Neuronal stem cell (in vitro differentiated cells): ENCODE results near the gene STARD9.

Experiments
- DNase-seq: peaks from one replicate; pipeline ENCODE4 v3.0.0-alpha.2; 2013; ENCODE audit warnings: low spot score
- H2AFZ ChIP-seq: one replicate; pipeline ENCODE4 v1.6.1; 2013; ENCODE audit warnings: mild to moderate bottlenecking, low read length, inconsistent platforms
- H2AK5ac ChIP-seq: 2 replicates; pipeline ENCODE4 v1.6.1; 2013; ENCODE audit warnings: low read depth, mild to moderate bottlenecking, inconsistent platforms, low read length, moderate library complexity, mixed read lengths
- H2BK120ac ChIP-seq: 2 replicates; pipeline ENCODE4 v1.6.1; 2013; ENCODE audit warnings: low read depth, mild to moderate bottlenecking, inconsistent platforms, low read length, moderate library complexity, mixed read lengths
- H2BK12ac ChIP-seq: one replicate; pipeline ENCODE4 v1.6.1; 2013; ENCODE audit warnings: low read length, inconsistent platforms
- H2BK15ac ChIP-seq: 2 replicates; pipeline ENCODE4 v1.6.1; 2013; ENCODE audit warnings: mild to moderate bottlenecking, low read length, inconsistent platforms, mixed read lengths
- H2BK5ac ChIP-seq: one replicate; pipeline ENCODE4 v1.6.1; 2013; ENCODE audit warnings: inconsistent platforms, mild to moderate bottlenecking, low read length, moderate library complexity
- H3K14ac ChIP-seq: one replicate; pipeline ENCODE4 v1.6.1; 2013; ENCODE audit warnings: low read length, inconsistent platforms
- H3K18ac ChIP-seq: 2 replicates; pipeline ENCODE4 v1.6.1; 2013; ENCODE audit warnings: low read length, inconsistent platforms
- H3K23ac ChIP-seq: 2 replicates; pipeline ENCODE4 v1.6.1; 2013; ENCODE audit warnings: low read depth, mild to moderate bottlenecking, mixed read lengths, low read length, inconsistent platforms; ENCODE audit not compliant: poor library complexity
- H3K27ac ChIP-seq: replicated peaks from 3 replicates; pipeline ENCODE4 v1.5.1; 2013; ENCODE audit warnings: low read length, inconsistent platforms
- H3K27me3 ChIP-seq, 3 experiments: 2 replicates each; pipeline ENCODE4 v1.6.1; 2013; ENCODE audit warnings: low read length in 3 of 3, mild to moderate bottlenecking in 2 of 3, inconsistent platforms in 1 of 3, low read depth in 1 of 3, mixed read lengths in 1 of 3, moderate library complexity in 1 of 3; ENCODE audit not compliant: control insufficient read depth in 3 of 3, insufficient read depth in 3 of 3
- H3K36me3 ChIP-seq, 2 donors: replicated peaks in 1 of 2; 2 replicates each; pipeline ENCODE4 v1.6.1; 2013; ENCODE audit warnings: low read length in 2 of 2; ENCODE audit not compliant: control insufficient read depth in 2 of 2, insufficient read depth in 2 of 2
- H3K4ac ChIP-seq: 2 replicates; pipeline ENCODE4 v1.6.1; 2013; ENCODE audit warnings: inconsistent platforms, mild to moderate bottlenecking, low read length, moderate library complexity
- H3K4me1 ChIP-seq, 2 donors: 1 replicate in 1 of 2; 2 replicates in 1 of 2; pipeline ENCODE4 v1.6.1; 2013; ENCODE audit warnings: low read length in 2 of 2, low read depth in 1 of 2; ENCODE audit not compliant: control insufficient read depth in 2 of 2, insufficient read depth in 1 of 2
- H3K4me2 ChIP-seq: one replicate; pipeline ENCODE4 v1.6.1; 2013; ENCODE audit warnings: mild to moderate bottlenecking, low read length, inconsistent platforms; ENCODE audit not compliant: insufficient read depth, poor library complexity, severe bottlenecking
- H3K4me3 ChIP-seq, 2 donors: 2 replicates each; pipeline ENCODE4 v1.5.1; 2013; ENCODE audit warnings: low read length in 2 of 2, mild to moderate bottlenecking in 2 of 2, inconsistent platforms in 1 of 2, moderate library complexity in 1 of 2
- H3K79me1 ChIP-seq: one replicate; pipeline ENCODE4 v1.6.1; 2013; ENCODE audit warnings: low read depth, mild to moderate bottlenecking, inconsistent platforms, low read length, moderate library complexity
- H3K9ac ChIP-seq: one replicate; pipeline ENCODE4 v1.6.1; 2013; ENCODE audit warnings: mild to moderate bottlenecking, low read depth, low read length, inconsistent platforms; ENCODE audit not compliant: poor library complexity
- H3K9me3 ChIP-seq, 2 donors: replicated peaks in 1 of 2; 2 replicates each; pipeline versions ENCODE3 to v1.6.1; 2013; ENCODE audit warnings: low read length in 2 of 2, mild to moderate bottlenecking in 2 of 2, inconsistent platforms in 1 of 2, low read depth in 1 of 2, mixed read lengths in 1 of 2, moderate library complexity in 1 of 2; ENCODE audit not compliant: control insufficient read depth in 2 of 2, insufficient read depth in 1 of 2
- H4K8ac ChIP-seq: one replicate; pipeline ENCODE4 v1.6.1; 2013; ENCODE audit warnings: low read depth, mild to moderate bottlenecking, inconsistent platforms, low read length, moderate library complexity
- H4K91ac ChIP-seq: one replicate; pipeline ENCODE4 v1.6.1; 2013; ENCODE audit warnings: low read length, low read depth, mild to moderate bottlenecking, inconsistent platforms; ENCODE audit not compliant: poor library complexity
- WGBS, 2 donors: extraction: QIAGEN DNeasy Blood & Tissue Kit; methylation state at CpG; one replicate each; pipeline ENCODE4 v1.1.7; 2013; ENCODE audit warnings: missing lambda C conversion rate in 2 of 2, mixed read lengths in 1 of 2; ENCODE audit not compliant: insufficient read length in 2 of 2, insufficient replicate concordance in 1 of 2; ENCODE audit errors: extremely low coverage in 2 of 2; 5-methylcytosine and 5-hydroxymethylcytosine counted together

The STARD9 gene

DNA sequence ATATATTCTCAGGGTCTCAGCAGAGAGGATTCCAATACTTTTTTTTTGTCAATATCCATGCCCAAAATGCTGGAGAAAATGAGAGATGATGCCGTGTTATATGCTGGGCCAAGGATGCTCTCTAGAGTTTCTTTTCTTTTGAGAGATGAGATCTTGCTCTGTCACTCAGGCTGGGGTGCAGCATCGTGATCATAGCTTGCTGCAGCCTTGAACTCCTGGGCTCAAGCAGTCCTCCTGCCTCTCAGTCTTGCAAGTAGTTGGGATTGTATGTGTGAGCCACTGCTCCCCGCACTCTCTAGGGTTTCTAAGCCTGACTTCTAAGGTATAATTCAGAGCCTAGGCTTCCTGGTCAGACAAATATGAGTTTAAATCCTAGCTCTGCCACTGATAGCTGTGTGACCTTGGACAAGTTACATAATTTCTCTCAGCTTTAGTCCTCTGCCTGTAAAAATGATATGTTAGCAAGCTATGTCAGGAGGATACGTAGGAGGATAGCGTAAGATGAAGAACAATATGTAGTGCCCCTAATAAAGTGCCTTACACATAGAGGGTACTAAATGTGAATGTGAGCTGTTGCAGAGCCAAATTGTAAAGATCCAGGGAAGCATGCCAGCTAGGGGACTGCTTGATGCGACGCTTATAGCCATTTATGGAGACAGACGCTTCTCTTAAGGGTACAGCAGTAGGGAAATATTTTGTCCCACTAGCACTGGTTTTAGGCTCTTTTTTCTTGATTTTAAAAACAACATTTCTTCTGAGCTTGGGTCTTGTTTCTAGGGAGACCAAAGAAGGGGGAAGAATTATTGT is 7.4 kb downstream of the STARD9 start:
- Histone ChIP-seq H2BK12ac (no peak overlapping the region), H2AK5ac (no peak overlapping the region), H3K4ac (no peak overlapping the region), H2BK120ac (no peak overlapping the region), H2AFZ (no peak overlapping the region), H3K4me1 (peaks cover 12 to 33% of the 10 kb centered on the region in 2 donors), H3K18ac (no peak overlapping the region), H3K27ac (no peak overlapping the region), H3K9ac (no peak overlapping the region), H4K8ac (no peak overlapping the region), H3K27me3 (peaks cover 0 to 10% (median 0%) of the 10 kb centered on the region in 3 experiments), H3K36me3 (peaks cover 3 to 27% of the 10 kb centered on the region in 2 donors), H2BK15ac (no peak overlapping the region), H3K14ac (no peak overlapping the region), H2BK5ac (no peak overlapping the region), H3K9me3 (peaks cover 0 to 7% of the 10 kb centered on the region in 2 donors), H3K4me2 (no peak overlapping the region), H3K23ac (no peak overlapping the region), H3K4me3 (no peak overlapping the region), H4K91ac (no peak overlapping the region), H3K79me1 (peaks cover 4% of the 10 kb centered on the region)
- no CpG with 5 or more reads among the region's 8 CpGs for WGBS, 2 donors
- no peak for DNase-seq

DNA sequence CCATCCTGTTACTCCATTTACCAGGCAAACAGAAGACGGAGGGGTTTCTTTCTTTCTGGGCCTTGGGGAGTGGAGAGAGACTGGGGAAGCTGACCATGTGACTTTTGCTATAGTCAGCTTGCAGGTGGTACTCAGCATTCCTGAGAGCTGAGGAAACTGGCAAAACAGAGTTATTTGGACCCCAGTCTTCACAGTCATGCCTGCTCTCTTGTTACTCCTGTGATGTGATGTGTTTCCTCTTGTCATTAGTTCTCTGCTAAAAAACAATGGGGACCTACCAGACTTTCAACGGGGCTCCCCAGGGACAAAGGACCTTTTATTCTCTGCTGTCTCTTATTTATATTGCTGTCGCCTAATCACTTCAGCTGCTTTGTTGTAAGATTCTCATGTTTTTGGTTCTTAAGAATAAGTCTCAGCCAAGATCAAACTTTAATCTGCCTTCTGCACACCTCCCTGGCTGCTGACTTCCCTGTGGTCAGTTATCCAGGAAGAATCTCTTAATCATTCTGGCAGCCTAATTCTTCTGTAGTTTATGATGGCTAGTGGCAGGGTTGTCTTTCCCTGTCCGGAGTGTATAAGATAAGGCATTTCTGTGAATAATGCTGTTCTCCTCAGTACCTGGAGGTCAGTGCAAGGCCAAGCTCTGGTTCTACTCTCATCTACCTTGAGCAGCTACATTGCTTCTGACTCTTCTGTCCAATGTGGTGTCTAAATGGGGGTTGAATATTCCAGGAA is 8.8 kb downstream of the STARD9 start:
- H3K79me1 ChIP-seq, result peaks cover 4% of the 10 kb centered on the region
- peaks cover 3 to 37% of the 10 kb centered on the region in 2 donors for H3K36me3 ChIP-seq
- WGBS, 2 donors, result no CpG with 5 or more reads among the region's 4 CpGs
- no peak overlapping the region for H3K4me2 ChIP-seq
- no peak overlapping the region for H2BK120ac ChIP-seq
- no peak overlapping the region for H3K23ac ChIP-seq
- no peak overlapping the region for H2BK12ac ChIP-seq
- H4K91ac ChIP-seq, result no peak overlapping the region
- no peak overlapping the region for H4K8ac ChIP-seq
- no peak overlapping the region for H3K27ac ChIP-seq
- peak; percentile 38 for DNase-seq
- peaks cover 0 to 10% (median 0%) of the 10 kb centered on the region in 3 experiments for H3K27me3 ChIP-seq
- H3K4ac ChIP-seq, result no peak overlapping the region
- H3K9ac ChIP-seq, result no peak overlapping the region
- no peak overlapping the region for H2AK5ac ChIP-seq
- peaks cover 12 to 33% of the 10 kb centered on the region in 2 donors for H3K4me1 ChIP-seq
- no peak overlapping the region for H3K18ac ChIP-seq
- H2BK5ac ChIP-seq, result no peak overlapping the region
- H2AFZ ChIP-seq, result peak overlapping the region; percentile 18
- H2BK15ac ChIP-seq, result no peak overlapping the region
- no peak overlapping the region for H3K14ac ChIP-seq
- H3K4me3 ChIP-seq, result no peak overlapping the region
- peaks cover 0 to 7% of the 10 kb centered on the region in 2 donors for H3K9me3 ChIP-seq

DNA sequence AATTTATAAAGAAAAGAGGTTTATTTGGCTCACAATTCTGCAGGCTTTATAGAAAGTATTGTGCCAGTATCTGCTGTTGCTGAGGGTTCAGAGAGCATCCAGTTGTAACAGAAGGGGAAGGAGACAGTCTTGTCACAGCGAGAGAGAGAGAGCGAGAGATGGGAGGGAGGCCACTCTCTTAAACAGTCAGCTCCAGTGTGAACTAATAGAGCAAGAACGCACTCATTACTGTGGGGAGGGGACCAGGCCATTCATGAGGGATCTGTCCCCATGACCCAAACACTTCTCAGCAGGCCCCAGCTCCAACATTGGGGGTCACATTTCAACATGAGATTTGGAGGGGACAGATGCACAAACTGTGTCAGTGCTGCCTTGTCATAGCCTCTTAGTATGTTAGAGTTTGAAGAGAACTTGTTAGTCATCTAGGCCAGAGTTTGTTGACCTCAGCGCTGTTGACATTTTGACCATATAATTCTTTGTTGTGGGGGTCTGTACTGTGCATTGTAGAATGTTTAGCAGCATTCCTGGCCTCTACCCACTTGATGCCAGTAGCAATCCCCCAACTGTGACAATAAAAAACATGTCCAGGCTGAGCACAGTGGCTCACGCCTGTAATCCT is 15.3 kb downstream of the STARD9 start:
- H2BK120ac ChIP-seq, result no peak overlapping the region
- no peak for DNase-seq
- no peak overlapping the region for H2AFZ ChIP-seq
- H3K4me2 ChIP-seq, result no peak overlapping the region
- H3K27me3 ChIP-seq, result no peaks in the 10 kb centered on the region
- no peak overlapping the region for H3K4ac ChIP-seq
- no peak overlapping the region for H3K9ac ChIP-seq
- H3K36me3 ChIP-seq, result peaks cover 3 to 67% of the 10 kb centered on the region in 2 donors
- H3K4me3 ChIP-seq, result no peak overlapping the region
- no peak overlapping the region for H4K8ac ChIP-seq
- no peak overlapping the region for H2AK5ac ChIP-seq
- H2BK15ac ChIP-seq, result no peak overlapping the region
- H4K91ac ChIP-seq, result no peak overlapping the region
- H3K23ac ChIP-seq, result no peak overlapping the region
- WGBS, 2 donors, result no CpG with 5 or more reads among the region's 5 CpGs
- H3K4me1 ChIP-seq, result no peaks in the 10 kb centered on the region
- H2BK12ac ChIP-seq, result no peak overlapping the region
- H3K18ac ChIP-seq, result no peak overlapping the region
- peaks cover 4% of the 10 kb centered on the region for H3K79me1 ChIP-seq
- H2BK5ac ChIP-seq, result no peak overlapping the region
- H3K27ac ChIP-seq, result no peak overlapping the region
- peaks cover 0 to under 1% of the 10 kb centered on the region in 2 donors for H3K9me3 ChIP-seq
- H3K14ac ChIP-seq, result no peak overlapping the region
